KOPT-K1 (cell line): Measurements from ENCODE around the gene UGT1A8.
"Not testable (repeated sequence)": the region's sequence is repeated elsewhere in the genome, so short reads cannot be mapped to it uniquely, and the experiment has no call there.

Experiments used
- H3K27ac ChIP-seq: fragments of 200-600 bp; sonication (generic); 2 replicates; pipeline ENCODE4 v1.5.1; 2016; ENCODE audit warnings: antibody characterized with exemption, mild to moderate bottlenecking, low read depth, low read length; ENCODE audit not compliant: poor library complexity, severe bottlenecking
- H3K36me3 ChIP-seq: fragments of 200-600 bp; sonication (generic); 2 replicates; pipeline ENCODE4 v1.5.1; 2017; ENCODE audit warnings: antibody characterized with exemption, mild to moderate bottlenecking, low read length, moderate library complexity; ENCODE audit not compliant: insufficient read depth
- H3K9me3 ChIP-seq: fragments of 200-600 bp; sonication (generic); 2 replicates; pipeline ENCODE4 v1.5.1; 2017; ENCODE audit warnings: antibody characterized with exemption, low read length, mild to moderate bottlenecking; ENCODE audit not compliant: insufficient read depth, poor library complexity, severe bottlenecking

Gene UGT1A8

DNA sequence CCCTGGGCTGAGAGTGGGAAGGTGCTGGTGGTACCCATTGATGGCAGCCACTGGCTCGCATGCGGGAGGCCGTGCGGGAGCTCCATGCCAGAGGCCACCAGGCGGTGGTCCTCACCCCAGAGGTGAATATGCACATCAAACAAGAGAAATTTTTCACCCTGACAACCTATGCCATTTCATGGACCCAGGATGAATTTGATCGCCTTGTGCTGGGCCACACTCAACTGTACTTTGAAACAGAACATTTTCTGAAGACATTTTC, 129.8 kb downstream of the UGT1A8 start:
- Histone ChIP-seq H3K9me3 (peaks cover 17% of the 10 kb centered on the region), H3K27ac (no peak overlapping the region), H3K36me3 (no peaks in the 10 kb centered on the region)

DNA sequence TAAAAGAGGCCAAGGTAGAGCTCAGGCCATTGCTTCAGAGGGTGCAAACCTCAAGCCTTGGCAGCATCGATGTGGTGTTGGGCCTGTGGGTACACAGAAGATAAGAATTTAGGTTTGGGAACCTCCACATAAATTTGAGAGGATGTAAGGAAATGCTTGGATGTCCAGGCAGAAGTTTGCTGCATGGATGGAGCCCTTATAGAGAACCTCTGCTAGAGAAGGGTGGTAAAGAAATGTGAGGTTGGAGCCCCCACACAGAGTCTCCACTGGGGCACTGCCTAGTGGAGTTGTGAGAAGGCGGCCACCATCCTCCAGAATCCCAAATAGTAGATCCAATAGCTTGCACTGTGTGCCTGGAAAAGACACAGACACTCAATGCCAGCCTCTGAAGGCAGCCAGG, 133.3 kb downstream of the UGT1A8 start:
- H3K9me3 ChIP-seq: peaks cover 17% of the 10 kb centered on the region
- H3K27ac ChIP-seq, H3K36me3 ChIP-seq: not testable (repeated sequence)

DNA sequence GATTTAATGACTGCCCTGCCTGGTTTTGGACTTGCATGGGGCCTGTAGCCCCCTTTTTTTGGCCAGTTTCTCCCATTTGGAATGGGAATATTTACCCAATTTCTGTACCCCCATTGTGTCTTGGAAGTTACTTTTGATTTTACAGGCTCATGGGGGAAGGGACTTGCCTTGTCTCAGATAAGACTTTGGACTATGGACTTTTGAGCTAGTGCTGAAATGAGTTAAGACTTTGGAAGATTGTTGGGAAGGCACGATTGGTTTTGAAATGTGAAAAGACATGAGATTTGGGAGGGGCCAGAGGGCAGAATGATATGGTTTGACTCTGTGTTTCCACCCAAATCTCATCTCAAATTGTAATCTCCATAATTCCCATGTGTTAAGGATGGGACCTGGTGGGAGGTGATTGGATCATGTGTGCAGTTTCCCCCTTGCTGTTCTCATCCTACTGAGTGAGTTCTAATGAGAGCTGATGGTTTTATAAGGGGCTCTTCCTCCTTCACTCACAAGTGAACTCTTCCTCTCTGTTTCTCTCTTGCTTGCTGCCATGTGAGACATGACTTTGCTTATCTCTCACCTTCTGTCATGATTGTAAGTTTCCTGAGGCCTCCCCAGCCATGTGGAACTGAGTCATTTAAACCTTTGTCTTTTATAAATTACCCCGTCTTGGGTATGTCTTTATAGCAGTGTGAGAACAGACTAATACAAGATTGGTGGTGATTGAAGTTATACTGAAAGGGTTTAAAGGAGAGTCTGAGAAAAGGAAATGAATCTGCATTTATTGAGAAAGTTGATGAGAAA, 134.0 kb downstream of the UGT1A8 start:
- peaks cover 17% of the 10 kb centered on the region for H3K9me3 ChIP-seq
- H3K27ac ChIP-seq, H3K36me3 ChIP-seq: not testable (repeated sequence)

DNA sequence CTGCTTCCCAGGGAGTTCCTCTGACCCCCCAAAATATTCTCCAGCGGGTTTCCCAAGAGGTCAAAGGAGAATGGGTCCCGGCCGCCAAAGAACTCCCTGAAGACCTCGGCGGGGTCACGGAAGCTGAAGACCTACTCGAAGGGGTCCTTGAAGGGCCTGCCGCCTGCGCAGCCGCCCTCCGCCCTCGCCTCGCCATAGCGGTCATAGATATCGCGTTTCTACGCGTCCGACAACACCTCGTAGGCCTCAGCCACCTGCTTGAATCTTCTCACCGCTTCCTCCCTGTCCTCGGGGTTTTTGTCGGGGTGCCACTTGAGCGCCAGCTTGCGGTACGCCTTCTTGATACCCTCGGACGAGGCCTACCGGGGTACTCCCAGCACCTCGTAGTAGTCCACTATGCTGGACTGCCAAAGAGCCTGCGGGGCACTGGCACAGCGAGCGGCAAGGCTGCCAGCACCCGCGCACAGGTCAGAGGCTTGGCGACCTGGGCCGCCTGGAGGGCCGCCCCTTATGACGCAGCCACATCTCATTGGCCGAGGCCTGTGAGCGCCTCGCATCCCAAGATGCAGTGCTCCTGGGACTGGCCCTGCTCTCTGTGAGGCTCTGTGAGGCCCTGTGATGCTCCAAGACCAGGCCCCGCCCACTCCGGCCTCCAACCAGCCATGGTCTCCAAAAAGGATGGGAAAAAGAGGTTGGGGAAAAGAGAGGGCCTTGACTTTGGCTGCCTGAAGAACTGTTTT, 137.6 kb downstream of the UGT1A8 start:
- no peaks in the 10 kb centered on the region for H3K36me3 ChIP-seq
- peaks cover 17% of the 10 kb centered on the region for H3K9me3 ChIP-seq
- no peak overlapping the region for H3K27ac ChIP-seq

DNA sequence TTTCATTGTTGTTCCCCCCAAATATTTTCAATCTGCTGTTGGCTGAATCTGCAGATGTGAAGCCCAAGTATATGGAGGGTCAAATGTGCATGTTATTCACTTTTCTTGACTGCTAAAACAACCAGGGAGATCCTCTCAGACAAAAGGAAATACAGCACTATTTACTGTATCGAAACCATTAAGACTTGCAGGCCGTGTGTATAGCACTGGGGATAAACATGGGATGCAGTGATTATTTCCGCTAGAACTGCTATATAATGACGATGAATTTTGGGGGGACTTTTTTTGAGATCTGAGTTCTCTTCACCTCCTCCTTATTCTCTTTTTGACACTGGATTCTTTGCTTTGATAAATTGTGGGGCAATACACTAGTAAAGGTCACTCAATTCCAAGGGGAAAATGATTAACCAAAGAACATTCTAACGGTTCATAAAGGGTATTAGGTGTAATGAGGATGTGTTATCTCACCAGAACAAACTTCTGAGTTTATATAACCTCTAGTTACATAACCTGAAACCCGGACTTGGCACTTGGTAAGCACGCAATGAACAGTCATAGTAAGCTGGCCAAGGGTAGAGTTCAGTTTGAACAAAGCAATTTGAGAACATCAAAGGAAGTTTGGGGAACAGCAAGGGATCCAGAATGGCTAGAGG, 139.1 kb downstream of the UGT1A8 start:
- no peaks in the 10 kb centered on the region for H3K36me3 ChIP-seq
- H3K27ac ChIP-seq: no peak overlapping the region
- peaks cover 2% of the 10 kb centered on the region for H3K9me3 ChIP-seq

DNA sequence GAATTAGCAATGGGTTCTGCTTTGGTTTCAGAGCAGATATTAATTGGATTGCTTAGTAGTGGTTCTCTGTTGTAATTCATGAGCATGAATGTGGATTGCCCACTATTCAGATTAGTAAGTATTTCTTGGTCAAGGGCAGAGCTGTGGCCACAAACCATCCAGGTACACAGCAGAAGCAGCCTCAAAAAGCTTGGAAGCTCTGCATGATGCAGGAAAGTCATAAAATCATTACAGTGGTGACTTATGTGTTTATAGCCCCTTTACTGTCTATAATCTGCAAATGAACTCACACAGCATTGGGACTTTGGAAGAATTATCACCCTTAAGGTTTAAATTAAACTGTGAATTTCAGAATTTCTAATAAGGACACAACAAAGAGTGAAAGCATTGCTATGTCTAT, 140.7 kb downstream of the UGT1A8 start:
- H3K36me3 ChIP-seq: no peaks in the 10 kb centered on the region
- H3K9me3 ChIP-seq: no peaks in the 10 kb centered on the region
- no peak overlapping the region for H3K27ac ChIP-seq

DNA sequence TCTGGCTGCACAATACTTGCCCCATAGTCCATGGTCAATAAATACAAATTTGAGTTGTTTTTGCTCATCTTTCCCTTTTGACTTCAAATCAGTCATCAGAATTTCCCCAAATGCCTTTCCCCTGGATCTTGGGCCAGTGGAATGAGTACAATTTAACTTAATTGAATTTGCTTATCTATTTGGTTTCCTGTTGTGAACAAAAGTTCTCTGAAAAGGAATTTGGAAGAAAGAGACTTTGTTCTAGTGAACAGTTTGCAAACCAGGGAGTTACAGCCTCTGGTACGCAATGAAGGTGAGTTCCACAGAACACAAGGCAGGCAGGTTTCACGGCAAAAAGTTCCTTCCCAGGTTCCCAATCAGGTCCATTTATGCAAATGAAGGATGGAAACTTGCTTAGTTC, 141.4 kb downstream of the UGT1A8 start:
- no peaks in the 10 kb centered on the region for H3K36me3 ChIP-seq

DNA sequence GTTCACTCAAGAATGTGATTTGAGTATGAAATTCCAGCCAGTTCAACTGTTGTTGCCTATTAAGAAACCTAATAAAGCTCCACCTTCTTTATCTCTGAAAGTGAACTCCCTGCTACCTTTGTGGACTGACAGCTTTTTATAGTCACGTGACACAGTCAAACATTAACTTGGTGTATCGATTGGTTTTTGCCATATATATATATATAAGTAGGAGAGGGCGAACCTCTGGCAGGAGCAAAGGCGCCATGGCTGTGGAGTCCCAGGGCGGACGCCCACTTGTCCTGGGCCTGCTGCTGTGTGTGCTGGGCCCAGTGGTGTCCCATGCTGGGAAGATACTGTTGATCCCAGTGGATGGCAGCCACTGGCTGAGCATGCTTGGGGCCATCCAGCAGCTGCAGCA, 142.6 kb downstream of the UGT1A8 start, which contains the start of gene UGT1A1:
UGT1A1 (plus strand) TSS at position 228 of the 400 bp plus-strand sequence; CDS start at position 246, 18 bp downstream.
- Histone ChIP-seq H3K27ac (no peak within 1 kb of the TSS), H3K36me3 (no peaks in the 10 kb centered on the region)

More for the DNA sequence above, 141.4 kb downstream of the UGT1A8 start:
- Histone ChIP-seq H3K27ac (no peak overlapping the region), H3K9me3 (no peaks in the 10 kb centered on the region)

DNA sequence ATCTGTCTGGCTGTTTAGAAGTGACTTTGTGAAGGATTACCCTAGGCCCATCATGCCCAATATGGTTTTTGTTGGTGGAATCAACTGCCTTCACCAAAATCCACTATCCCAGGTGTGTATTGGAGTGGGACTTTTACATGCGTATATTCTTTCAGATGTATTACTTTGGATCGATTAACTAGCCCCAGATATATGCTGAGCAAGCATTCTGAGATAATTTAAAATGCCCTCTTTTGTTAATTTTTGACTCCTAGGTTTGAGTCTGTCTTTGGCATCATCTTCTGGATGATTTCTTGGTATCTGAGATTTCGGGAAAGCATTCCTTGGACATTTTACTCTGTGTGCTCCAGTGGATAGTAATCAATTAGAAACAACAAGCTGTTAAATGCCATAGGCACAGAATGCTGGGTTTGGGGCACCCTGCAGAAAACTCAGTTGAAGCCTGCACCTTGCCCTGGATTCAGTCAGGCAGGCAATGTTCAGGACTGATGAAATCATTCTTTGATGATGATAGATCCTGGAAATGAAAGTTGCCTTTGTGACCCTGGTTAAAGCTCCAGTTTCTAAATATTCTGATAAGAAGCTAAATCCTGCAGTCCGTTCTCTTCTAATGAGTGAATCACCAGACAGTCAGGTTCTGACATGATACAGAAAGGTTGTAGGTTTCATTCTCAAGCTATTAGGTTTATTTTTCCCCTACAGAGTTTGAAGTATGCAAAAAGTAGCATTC, 143.8 kb downstream of the UGT1A8 start:
- Histone ChIP-seq H3K9me3 (no peaks in the 10 kb centered on the region), H3K27ac (no peak overlapping the region), H3K36me3 (no peaks in the 10 kb centered on the region)

More for the DNA sequence above, 142.6 kb downstream of the UGT1A8 start, which contains the start of gene UGT1A1:
- H3K9me3 ChIP-seq: no peaks in the 10 kb centered on the region

DNA sequence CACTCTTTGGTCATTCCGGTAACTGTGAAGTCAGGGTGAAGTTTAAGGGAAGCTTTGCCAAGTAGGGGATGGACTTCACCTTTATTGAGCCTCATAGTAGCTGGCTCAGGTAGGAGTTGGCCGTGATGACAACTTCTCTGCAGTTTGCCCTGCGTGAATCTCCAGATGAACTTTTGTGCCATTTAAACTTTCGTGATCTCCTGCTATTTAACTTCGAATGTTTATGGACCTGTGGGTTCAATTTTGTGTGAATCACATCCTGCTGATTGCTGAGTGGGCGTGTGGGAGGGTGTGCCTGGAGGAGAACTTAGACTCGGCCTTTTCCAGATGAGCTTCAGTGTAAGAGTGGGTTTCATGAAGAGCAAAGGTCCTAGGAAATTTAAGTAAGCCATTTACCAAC, 146.8 kb downstream of the UGT1A8 start:
- Histone ChIP-seq H3K36me3 (no peaks in the 10 kb centered on the region), H3K27ac (no peak overlapping the region), H3K9me3 (no peaks in the 10 kb centered on the region)

DNA sequence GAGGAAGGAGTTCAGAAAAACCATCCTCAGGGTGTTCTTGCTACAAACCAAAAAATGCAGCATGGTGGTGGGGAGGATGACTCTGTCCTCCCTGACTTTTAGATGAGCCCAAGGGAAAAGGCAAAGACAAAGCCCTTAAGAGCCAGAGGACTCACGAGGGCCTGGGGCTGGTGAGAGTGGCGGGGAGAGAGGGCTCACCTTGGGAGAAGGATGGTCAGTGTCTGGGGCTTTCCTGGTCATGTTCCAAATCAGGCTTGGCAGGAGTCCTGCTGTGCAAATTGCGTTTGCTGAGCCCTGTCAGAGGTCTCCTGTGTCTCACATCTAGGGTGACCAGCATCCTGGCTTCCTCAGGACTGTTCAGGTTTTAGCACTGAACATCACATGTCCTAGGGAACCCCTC, 147.3 kb downstream of the UGT1A8 start:
- H3K9me3 ChIP-seq: no peaks in the 10 kb centered on the region
- H3K36me3 ChIP-seq: no peaks in the 10 kb centered on the region
- no peak overlapping the region for H3K27ac ChIP-seq

DNA sequence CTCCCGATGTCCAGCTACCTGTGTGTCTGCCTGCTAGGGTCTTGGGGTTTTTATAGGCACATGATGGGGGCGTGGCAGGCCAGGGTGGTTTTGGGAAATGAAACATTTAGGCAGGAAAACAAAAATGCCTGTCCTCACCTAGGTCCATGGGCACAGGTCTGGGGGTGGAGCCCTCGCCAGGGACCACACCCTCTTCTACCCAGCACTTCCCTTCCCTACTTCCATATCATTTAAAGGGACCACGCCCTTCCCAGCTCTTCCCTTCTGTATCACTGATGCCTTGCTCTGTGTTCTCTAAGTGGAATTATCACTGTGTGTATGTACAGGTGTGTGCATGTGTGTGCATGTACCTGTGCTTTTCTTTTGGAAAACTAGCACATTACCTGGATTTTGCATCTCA, 149.0 kb downstream of the UGT1A8 start:
- Histone ChIP-seq H3K27ac (no peak overlapping the region), H3K9me3 (no peaks in the 10 kb centered on the region), H3K36me3 (no peaks in the 10 kb centered on the region)

DNA sequence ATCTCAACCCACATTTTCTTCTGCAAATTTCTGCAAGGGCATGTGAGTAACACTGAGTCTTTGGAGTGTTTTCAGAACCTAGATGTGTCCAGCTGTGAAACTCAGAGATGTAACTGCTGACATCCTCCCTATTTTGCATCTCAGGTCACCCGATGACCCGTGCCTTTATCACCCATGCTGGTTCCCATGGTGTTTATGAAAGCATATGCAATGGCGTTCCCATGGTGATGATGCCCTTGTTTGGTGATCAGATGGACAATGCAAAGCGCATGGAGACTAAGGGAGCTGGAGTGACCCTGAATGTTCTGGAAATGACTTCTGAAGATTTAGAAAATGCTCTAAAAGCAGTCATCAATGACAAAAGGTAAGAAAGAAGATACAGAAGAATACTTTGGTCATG, 150.6 kb downstream of the UGT1A8 start:
- no peaks in the 10 kb centered on the region for H3K36me3 ChIP-seq
- no peak overlapping the region for H3K27ac ChIP-seq
- H3K9me3 ChIP-seq: no peaks in the 10 kb centered on the region

DNA sequence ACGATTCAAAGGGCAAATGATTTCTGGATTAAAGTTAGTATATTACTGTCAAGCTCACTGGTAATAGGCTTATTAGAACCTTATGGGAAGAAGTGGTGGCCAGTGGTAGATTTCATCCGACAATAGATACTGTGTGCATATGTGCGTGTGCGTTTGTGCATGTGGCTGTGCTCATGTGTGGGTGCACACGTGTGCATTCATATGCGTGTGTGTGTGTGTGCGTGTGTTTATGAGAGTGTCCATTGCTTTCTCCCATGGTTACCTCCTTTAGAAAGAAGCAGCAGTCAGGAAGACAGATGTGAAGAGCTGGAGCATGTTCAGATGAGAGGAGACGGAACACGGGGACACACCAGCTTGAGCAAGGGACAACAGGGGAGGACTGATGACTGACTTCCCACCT, 151.8 kb downstream of the UGT1A8 start:
- Histone ChIP-seq H3K36me3 (no peaks in the 10 kb centered on the region), H3K27ac (no peak overlapping the region), H3K9me3 (no peaks in the 10 kb centered on the region)

DNA sequence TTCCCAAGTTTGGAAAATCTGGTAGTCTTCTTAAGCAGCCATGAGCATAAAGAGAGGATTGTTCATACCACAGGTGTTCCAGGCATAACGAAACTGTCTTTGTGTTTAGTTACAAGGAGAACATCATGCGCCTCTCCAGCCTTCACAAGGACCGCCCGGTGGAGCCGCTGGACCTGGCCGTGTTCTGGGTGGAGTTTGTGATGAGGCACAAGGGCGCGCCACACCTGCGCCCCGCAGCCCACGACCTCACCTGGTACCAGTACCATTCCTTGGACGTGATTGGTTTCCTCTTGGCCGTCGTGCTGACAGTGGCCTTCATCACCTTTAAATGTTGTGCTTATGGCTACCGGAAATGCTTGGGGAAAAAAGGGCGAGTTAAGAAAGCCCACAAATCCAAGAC, 154.7 kb downstream of the UGT1A8 start:
- Histone ChIP-seq H3K27ac (no peak overlapping the region), H3K36me3 (no peaks in the 10 kb centered on the region)

More for the DNA sequence above, 154.7 kb downstream of the UGT1A8 start:
- peaks cover 20% of the 10 kb centered on the region for H3K9me3 ChIP-seq
